Stimulated activated CD8-positive, alpha-beta memory T cell treated with anti-CD3 and anti-CD28 coated beads, Interleukin-7, amount 100 ng/mL, for 4 hours (primary cell): ENCODE data around the gene UNC5C.

Experiments used
- DNase-seq, 2 donors: peaks; one replicate each; pipeline ENCODE4 v3.0.0-alpha.2; 2020; ENCODE audit warnings: low read depth in 2 of 2

Gene UNC5C

DNA sequence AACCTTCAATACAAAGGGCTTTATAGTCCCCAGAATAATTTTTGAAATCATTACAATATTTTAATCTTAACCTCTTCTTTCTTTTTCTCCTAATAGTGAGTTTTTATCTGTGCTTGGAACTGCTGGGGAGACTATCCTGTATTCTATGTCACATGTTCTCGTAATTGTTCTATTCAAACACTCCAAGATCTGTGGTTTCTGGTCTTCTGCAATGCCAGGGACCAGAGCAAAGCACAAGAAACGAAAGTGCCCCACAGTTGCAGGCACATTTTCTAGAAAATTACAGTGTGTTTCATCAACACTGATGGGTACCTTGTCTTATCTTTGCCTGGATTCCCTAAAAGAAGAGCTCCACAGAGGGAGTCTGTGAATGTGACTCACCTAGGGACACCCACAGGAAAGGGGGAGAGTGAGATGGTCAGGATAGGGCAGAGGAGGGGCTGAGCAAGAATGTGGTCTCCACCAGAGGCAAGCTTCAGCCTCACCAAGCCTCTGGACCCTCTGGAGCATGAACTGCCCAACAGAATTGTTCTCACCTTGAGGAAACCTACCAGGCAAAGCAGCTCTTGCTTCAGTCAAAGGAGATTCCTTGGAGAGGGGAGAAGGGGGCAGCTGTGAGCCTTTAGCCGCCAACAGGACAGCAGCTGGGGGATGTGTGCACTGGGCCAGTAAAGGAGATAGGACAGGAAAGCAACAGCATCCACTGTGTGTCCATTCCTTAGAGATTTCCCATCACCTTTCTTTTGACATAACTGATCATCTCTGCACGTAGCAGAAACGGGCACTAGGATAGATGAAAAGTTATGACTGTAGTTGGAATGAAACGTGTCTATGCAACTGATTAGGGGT is 25.9 kb downstream of the UNC5C start:
- no peak for DNase-seq

DNA sequence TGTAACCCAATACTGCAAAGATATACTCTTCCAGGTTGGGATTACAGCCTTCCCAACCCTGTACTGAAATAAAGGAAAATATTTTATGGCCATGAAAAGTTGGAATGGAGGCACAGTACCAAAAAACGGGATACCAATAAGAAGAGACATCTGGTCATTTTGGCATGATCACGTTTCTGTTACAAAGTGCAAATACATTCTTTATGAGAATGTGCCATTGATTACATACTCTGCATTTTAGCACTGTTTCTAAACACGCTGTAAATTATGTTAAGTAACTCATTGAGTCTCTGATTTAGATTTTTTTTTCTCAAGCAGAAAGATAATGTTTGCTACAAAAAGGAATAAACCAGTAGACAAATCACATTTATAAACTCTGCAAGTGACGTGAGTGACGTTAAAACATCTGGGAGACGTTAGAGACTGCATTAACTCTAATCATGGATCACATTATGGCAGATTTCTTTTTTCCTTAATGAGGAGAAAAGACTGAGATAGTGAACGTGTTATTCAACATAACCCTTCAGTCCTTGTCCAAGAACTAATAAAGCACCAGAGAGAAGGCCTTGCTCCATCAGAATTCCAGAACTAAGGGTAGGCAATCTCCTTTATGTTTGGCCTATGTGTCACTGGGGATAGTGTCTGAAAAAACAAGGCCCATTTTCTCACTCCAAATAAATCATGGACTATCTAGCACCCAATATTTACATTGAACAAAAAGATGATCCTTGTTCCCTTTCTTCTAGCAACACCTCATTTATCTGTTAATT is 31.0 kb downstream of the UNC5C start:
- DNase-seq, result no peak

DNA sequence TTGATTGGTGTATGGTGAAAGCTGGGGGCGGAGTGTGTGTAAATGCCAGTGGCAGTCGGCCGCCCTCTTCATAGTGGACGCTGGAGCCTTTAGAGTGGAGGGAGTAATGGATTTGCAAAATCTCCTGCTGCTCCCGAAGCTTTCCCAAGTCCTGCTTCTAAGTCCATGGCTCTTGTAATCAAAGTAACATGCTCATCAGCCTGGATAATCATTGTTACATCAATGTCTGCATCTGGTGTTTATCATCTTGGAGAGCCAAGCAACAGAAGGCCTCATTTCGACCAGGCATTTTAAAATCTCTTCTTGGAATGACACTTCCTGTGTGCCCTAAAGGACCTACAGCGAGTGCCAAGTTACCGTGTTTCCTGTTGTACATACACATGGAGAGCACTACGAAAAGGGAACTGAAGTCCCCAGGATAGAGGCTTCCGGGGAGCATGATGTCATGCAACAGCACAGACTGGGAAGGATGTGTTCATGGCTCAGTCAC is 32.2 kb downstream of the UNC5C start:
- DNase-seq, result no peak

GRCh38 chr4:95515589-95515988 is 33.2 kb downstream of the UNC5C start:
- DNase-seq, result no peak

DNA sequence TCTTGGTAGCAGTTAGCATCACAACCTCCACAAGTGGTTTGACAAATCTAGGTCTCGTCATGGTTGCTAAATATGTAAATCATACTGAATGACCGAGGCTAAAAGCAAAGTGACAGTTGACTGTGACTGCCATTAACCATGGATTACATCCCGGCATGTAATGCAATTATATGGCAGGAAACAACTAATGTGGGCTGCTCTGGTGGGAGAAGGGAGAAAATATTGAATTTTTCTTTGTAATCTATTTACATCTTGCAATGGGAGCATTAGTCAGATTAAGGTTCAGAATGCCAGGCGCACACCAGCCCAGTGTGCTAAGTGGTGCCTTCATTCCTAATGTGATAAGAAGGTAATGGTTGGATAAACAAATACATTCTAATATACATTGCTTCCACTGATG is 35.8 kb downstream of the UNC5C start:
- no peak for DNase-seq

GRCh38 chr4:95511477-95511876 is 37.3 kb downstream of the UNC5C start:
- no peak for DNase-seq

GRCh38 chr4:95510877-95511276 is 37.9 kb downstream of the UNC5C start:
- DNase-seq, result no peak

DNA sequence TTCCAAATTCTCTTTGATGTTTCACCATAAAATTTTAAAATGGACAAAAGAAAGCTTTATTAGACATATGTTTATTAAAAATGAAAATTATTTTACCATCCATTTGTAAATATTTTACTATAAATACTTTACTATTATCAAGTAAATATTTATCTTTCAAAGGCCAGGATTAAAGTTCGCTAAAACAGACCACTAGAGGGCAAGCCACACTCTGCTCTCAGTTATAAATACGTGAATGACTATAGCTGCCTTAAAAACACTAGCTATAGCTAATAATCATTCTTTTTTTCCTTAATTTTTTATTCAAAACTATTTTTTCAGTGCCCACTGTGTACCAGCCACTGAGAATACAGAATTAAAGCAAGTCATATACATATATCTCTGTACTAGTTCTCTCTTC is 38.6 kb downstream of the UNC5C start:
- DNase-seq, result no peak

GRCh38 chr4:95508421-95508820 is 40.4 kb downstream of the UNC5C start:
- no peak for DNase-seq

- DNase-seq, result no peak
Measured at GRCh38 chr4:95507561-95507960, 41.2 kb downstream of the UNC5C start.

GRCh38 chr4:95507147-95507546 is 41.6 kb downstream of the UNC5C start:
- no peak for DNase-seq

- no peak for DNase-seq
Measured at GRCh38 chr4:95506264-95506663, 42.5 kb downstream of the UNC5C start.

GRCh38 chr4:95505799-95506198 is 43.0 kb downstream of the UNC5C start:
- DNase-seq, result no peak

DNA sequence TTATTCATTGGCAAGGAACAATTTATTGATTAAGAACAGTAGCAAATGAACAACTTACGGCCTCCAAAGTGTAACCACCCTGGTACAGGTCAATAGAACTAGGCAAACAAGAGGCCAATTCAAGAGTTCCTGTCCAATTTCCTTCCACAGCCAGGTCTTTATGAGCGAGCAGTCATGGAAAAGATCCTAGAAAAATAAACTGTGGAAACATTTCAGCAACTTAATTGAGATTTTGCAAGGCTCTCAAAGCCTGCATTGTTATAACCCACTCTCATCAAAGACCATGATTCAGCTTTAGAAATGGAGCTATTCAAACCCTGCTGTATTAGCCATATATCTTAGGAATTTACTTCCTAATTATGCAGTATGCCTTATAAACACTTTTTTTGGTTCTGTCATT is 43.6 kb downstream of the UNC5C start:
- no peak for DNase-seq

DNA sequence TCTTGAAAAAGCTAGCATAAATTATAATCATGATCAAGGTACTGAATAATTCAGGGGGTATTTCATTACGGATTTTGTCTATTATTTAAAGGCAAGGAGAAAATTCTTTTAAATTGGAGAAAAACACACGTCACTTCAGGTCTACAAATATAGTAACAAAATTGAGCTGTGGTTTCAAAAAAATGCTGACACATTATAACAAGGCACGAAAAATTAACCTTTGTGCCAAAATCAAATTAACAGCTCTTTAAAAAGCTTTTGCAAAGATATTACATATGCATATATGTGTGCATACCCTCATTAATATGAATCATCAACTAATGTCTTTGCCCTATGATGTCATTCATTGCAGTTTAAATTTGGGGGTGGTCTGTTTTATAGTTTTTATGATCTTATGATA is 44.3 kb downstream of the UNC5C start:
- DNase-seq, result no peak

GRCh38 chr4:95500361-95500760 is 48.4 kb downstream of the UNC5C start:
- no peak for DNase-seq

GRCh38 chr4:95499291-95499696 is 49.5 kb downstream of the UNC5C start:
- no peak for DNase-seq

- no peak for DNase-seq
Measured at GRCh38 chr4:95494186-95494585, 54.6 kb downstream of the UNC5C start.

DNA sequence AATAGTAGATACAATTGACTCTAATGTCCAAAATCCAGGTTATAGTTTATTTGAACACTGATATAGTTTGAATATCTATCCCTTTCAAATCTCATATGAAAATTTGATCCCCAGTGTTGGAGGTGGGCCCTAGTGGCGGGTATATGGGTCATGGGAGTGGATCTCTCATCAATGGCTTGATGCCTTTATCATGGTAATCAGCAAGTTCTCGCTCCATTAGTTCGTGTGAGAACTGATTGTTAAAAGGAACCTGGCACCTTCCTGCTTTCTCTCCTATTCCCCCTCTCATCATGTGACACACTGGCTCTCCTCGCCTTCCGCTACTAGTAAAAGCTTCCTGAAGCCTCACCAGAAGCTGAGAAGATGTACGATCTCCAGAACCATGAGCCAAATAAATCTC is 70.1 kb downstream of the UNC5C start:
- no peak for DNase-seq

GRCh38 chr4:95476121-95476520 is 72.7 kb downstream of the UNC5C start:
- no peak for DNase-seq

DNA sequence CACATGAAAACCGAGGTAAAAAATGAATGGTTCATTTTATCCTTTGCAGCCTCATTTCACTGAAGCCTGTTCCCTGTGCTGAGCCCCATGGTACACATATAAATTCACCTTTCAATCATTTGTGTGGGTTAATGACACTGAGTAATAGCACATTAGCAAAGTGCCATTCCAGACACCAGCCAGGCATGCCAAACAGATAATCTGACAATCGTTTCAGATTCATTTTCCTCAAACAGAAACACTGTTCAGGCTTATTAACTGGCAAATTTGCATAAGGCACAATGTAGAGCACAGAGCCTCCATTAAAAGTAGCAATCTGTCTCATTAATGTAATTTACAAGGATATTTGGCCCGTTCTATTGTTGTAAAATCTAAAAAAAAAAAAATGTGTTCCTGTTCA is 76.2 kb downstream of the UNC5C start:
- no peak for DNase-seq

- no peak for DNase-seq
Measured at GRCh38 chr4:95470622-95471021, 78.2 kb downstream of the UNC5C start.

DNA sequence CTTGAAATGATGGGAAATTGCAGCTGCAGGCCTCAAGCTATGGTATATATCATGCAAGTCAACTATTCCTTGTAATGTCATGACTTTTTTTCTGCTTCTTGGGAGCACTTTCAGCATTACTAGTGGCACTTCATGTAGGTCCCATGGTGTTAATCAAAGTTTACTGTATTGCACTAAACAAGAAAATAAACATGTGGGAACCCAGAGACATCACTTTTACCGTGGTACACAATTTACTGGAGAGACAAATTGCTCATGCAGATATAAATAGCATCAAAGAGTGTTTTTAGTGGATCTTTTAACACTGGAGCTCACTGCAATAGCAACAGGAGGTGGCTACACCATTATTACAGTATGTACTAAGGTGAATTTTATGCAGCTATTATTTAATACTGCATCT is 79.2 kb downstream of the UNC5C start:
- DNase-seq, result no peak
